Activated CD4-positive, alpha-beta T cell treated with anti-CD3 and anti-CD28 coated beads, Interleukin-2, amount 50 U/mL, for 1 hour (primary cell): ENCODE data around the gene IGF1R.
"Not testable (repeated sequence)": the region's sequence is repeated elsewhere in the genome, so short reads cannot be mapped to it uniquely, and the experiment has no call there.

ENCODE experiments used
- DNase-seq: peaks from one replicate; pipeline ENCODE4 v3.0.0-alpha.2; 2020

The IGF1R gene

DNA sequence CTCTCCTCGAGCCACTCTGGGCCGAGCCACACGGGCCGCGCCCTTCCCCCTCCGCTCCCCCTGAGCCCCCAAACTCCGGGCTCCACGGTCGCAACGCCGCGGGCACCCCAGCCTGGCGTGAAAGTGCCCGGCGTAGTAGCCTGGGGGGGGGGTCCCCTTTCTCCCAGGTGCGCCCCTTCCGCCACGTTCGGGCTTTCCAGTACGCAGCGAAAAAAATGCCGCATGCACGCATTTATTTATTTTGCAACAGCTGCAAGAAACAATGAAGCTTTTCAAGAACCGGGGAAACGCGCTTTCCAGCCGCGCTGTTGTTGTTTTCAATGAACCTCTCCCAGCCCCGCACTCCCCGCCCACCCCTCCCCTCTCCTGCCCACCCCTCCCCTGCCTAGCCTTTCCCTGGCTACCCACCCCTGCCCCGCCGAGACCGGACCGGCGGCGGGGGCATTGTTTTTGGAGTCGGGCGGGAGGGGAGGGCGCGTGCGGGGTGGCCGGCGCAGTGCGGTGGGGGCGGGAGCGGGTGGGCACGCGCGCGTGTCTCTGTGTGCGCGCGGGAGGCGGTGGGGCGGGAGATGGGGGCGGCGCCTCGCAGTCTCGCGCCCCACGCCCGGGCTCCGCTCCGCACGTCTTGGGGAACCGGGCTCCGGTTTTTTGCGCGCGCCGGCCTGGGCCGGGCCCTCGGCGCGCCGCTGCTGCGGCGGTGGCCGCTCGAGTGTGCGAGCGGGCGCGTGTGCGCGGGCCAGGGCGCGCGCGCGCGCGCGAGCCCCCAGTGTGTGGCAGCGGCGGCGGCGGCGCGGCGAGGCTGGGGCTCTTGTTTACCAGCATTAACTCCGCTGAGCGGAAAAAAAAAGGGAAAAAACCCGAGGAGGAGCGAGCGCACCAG is at the start of gene IGF1R:
Gene IGF1R, plus strand, starts transcription at position 766 of the 880 bp plus-strand sequence. CDS start 1,043 bp downstream, outside the sequence.
- DNase-seq: peak; percentile 84

- DNase-seq: peak; percentile 5
Observed at GRCh38 chr15:98599909-98600691, 48.2 kb upstream of the IGF1R start.

DNA sequence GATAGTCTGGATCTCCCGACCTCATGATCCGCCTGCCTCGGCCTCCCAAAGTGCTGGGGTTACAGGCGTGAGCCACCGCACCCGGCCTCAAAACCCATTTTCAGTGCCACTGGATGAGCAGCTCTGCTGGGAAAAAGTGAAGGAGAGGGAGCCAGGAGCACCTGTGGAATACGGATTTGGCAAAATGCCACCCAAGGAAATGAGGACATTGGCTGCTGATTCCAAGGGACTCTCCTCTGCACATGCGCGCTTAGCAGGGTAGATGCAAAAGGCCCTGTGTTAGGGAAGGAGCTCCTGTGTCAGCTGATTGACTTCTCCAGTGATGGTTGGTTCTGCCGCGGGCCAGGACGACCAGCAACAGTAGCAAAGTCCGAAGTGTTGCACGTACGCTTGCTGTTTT is 43.4 kb upstream of the IGF1R start:
- no peak for DNase-seq

- no peak for DNase-seq
Observed at GRCh38 chr15:98609144-98609852, 39.0 kb upstream of the IGF1R start.

- DNase-seq: no peak
Observed at GRCh38 chr15:98610991-98611390, 37.3 kb upstream of the IGF1R start.

GRCh38 chr15:98611808-98612207 is 36.5 kb upstream of the IGF1R start:
- DNase-seq: no peak

GRCh38 chr15:98612490-98613110 is 35.7 kb upstream of the IGF1R start:
- DNase-seq: no peak

DNA sequence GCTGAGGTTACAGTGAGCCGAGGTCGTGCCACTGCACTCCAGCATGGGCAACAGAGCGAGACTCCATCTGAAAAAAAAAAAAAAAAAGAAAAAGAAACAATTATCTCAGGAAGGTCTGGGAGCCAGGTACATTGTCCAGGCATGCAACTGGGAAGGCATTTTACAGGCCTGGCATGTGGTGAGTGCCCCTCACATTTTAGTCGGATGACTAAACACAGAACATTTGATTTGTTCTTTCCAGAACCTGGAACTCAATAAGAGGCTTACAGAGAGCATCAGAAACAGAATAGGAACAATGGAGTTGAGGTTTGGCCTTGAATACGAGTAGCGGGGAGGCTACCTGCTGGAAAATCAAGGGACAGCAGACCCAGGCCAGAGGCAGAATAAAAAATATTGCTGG is 33.7 kb upstream of the IGF1R start:
- no peak for DNase-seq

DNA sequence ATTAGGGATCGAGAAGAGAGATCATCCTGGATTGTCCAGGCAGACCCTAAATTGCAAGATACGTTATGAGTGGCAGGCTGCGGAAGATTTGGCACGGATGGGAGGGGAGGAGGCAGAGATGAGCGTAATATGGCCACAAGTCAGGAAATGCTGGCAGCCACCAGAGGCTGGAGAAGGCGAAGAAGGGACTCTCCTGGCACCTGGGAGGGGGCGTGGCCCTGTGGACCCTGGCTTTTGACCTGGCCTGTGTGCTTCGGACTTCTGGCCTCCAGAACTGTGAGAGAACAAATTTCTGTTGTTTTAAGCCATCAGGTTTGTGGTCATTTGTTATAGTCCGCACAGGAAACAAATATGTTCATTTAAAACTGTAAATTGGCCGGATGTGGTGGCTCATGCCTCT is 31.9 kb upstream of the IGF1R start:
- no peak for DNase-seq

DNA sequence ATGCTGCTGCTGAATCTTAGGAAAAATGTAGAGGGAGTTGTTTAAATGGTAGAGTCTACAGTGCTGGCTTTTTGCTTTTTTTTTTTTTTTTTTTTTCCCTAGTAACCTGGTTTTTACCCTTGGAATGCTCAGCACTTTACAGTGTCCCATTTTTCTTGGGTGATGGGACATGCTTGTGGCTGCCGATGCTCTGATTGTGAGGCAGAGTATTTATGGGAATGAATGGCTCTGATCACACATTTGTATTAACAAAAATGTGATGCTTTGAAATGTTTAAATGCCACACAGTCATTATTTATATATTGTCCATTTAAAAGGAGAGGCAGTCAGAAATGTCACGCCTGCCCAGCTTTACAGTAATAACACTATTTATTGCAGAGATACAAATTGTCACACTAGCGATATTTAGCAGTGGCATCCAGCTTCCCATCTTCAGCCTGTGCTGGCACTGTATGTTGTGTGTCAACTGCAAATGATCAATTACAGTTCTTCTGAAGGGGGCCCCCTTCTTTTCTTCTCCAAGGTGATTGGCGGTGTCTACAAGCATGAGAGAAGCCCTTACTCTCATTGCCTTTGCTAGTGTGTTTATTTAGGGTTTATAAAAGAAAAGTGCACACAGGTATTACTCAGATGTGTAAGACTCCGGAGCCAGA is 30.9 kb upstream of the IGF1R start:
- DNase-seq: no peak

DNA sequence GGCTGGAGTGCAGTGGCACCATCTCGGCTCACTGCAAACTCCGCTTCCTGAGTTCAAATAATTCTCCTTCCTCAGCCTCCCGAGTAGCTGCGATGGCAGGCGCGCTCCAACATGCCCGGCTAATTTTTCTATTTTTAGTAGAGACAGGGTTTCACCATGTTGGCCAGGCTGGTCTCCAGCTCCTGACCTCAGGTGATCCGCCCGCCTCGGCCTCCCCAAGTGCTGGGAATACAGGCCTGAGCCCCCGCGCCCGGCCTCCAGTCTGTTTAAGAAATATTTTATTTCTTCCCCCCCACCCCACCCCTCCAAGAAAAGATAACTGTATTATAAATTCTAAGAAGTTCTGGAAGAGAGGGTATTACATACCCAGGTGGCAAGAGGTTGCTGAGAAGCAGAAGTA is 29.8 kb upstream of the IGF1R start:
- DNase-seq: not testable (repeated sequence)

DNA sequence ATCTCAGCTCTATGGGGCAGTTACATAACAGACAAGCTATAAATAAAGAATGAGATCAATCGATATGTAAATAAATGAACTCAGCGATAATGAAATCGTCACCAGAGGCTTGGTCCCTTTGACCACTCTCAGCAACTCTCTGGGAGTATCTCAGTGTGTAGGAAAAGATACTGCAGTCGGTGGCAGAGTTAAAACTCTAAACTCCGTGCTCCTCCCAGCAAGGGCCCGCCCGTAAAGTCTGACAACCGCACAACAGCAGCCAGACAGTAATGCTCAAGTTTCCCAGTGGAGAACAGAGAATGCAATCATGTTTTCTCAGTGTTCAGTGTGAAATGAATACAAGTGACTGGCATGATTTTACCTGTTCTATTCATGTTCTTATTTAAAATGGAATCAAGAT is 28.3 kb upstream of the IGF1R start:
- no peak for DNase-seq

- DNase-seq: no peak
Observed at GRCh38 chr15:98621021-98621420, 27.3 kb upstream of the IGF1R start.

DNA sequence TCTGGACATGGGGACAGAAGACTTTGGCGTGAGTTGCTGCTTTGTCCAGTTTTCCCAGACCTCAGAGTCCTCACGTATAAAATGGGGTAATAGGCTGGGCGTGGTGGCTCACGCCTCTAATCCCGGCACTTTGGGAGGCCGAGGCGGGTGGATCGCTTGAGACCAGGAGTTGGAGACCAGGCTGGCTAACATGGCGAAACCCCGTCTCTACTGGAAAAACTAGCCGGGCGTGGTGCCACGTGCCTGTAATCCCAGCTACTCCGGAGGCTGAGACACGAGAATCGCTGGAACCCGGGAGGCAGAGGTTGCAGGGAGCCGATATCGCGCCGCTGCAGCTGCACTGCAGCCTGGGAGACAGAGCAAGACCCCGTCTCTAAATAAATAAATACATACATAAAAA is 22.7 kb upstream of the IGF1R start:
- DNase-seq: no peak

DNA sequence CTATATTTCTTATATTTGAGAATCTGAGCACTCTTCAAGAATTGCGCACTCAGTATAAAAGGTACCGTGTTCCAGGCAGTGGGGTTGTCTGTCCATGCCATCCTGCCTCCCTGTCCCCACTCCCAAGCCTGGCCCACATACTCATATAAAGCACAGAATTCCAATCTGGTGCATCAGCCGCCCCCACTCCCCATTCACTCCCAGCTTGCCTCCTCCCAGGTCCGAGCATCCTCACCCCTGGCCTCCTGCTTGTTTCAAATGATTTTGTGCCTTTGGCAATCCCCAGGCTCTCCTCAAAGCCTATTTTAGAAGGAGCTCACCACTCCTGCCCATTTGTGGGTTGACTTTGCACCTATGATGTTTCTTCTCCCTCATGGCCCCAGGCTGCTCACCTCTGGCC is 22.2 kb upstream of the IGF1R start:
- no peak for DNase-seq

GRCh38 chr15:98628216-98628615 is 20.1 kb upstream of the IGF1R start:
- DNase-seq: no peak

- no peak for DNase-seq
Observed at GRCh38 chr15:98635848-98636247, 12.5 kb upstream of the IGF1R start.

DNA sequence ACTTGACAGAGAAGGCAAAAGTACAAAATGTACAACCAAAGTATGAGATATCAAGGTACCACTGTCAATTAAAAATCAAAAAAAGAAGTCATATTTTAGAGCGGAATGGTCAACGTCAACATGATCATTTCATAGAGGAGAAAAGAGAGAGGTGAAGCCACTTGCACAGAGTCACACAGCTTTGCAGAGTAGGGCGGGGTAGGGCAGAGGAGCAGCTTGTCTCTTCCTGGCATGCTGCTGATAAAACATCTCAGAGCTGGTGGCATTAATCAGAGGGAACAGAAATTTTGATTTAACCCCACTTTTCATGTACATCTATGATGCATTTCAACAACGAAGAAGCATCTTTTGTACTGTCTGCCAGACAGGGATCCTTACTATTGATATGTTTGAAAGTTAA is 5.2 kb upstream of the IGF1R start:
- DNase-seq: no peak

DNA sequence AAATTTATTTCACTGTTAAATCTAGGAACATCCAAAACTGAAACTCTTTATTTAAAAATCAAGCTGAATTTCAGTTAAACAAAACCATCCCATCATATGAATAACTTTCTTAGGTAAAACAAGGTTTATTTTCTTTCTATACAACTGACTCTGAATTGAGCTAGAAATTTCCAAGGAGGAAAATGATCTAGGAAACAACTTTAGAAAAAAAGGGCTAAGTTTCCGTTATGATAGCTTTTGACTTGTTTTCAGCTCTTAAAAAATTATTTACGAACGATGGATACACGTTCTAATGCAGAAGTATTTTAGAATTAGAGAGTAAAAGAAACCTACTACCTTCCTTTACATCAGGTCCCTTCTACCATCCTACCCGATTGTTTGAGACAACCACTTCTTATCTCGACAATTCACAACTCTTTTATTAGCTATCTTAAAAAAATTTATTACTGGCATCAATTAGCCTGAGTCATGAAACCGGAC is 1.8 kb upstream of the IGF1R start:
- DNase-seq: no peak

DNA sequence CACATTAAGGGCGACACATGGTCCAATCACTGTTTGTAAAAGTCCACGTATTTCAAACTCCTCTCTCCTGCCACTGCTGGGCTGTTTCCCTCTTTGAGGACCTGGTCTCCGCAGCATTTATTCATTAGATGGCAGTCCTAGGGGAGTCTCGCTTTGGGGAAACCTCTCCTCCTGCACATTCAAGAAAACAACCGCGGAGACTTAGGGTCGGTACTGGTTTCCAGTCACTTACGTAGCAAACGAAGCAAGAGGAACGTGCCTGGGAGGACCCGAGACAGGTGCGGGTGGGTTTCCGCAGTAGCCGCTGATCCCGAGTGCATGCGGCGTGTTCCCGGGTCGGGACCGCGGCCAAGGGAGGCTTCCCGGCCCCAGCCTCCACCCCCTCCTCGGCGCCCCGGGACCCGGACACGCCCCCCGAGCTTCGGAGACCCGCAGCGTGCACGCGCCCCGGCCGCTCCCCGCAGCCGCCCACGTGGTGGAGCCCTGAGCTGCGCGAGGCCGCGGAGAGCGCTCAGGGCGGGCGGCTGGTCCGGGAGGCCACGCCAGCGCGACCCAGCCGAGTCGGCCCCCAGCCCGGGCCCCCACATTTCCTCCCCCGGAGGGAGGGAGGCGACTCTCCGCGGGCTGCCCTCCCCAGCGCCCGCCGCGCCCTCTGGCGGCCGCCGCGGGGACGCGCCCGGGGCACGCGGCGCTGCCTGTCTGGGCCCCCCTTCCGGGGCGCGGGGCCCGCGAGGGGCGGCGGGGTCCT is 1.1 kb upstream of the IGF1R start:
- peak; percentile 60 for DNase-seq

DNA sequence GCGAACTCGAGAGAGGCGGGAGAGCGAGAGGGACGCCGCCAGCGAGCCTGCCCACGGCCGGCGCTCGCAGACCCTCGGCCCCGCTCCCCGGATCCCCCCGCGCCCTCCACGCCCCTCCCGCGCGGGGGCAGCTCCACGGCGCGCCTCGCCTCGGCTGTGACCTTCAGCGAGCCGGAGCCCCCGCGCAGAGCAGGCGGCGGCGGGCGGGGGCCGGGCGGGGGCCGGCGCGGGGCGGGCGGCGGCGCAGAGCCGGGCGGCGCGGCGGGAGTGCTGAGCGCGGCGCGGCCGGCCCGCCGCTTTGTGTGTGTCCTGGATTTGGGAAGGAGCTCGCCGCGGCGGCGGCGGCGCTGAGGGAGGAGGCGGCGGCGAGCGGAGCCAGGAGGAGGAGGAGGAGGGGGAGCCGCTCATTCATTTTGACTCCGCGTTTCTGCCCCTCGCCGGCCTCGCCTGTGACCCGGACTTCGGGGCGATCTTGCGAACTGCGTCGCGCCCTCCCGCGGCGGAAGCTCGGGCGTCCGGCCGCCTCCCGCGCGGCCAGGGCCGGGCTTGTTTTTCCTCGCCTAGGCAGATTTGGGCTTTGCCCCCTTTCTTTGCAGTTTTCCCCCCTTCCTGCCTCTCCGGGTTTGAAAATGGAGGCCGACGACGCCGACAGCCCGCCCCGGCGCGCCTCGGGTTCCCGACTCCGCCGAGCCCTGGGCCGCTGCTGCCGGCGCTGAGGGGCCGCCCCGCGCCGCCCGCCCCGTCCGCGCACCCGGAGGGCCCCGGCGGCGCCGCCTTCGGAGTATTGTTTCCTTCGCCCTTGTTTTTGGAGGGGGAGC is 524 bp downstream of the IGF1R start:
- peak; percentile 30 for DNase-seq
